IPS-18a (cell line): ENCODE measurements around the gene RNF5.
A peak's percentile ranks its signal among the peaks of the same experiment; 100 is the strongest.
"Not testable (repeated sequence)": the region's sequence is repeated elsewhere in the genome, so short reads cannot be mapped to it uniquely, and the experiment has no call there.

ENCODE experiments used
- H3K27ac ChIP-seq: one replicate; pipeline ENCODE4 v1.5.1; 2013; ENCODE audit warnings: low read length
- H3K27me3 ChIP-seq: one replicate; pipeline ENCODE4 v1.6.1; 2013; ENCODE audit warnings: mild to moderate bottlenecking, low read length; ENCODE audit not compliant: control insufficient read depth, insufficient read depth
- H3K36me3 ChIP-seq: one replicate; pipeline ENCODE4 v1.6.1; 2013; ENCODE audit warnings: low read depth, low read length; ENCODE audit not compliant: control insufficient read depth
- H3K4me1 ChIP-seq: one replicate; pipeline ENCODE4 v1.6.1; 2013; ENCODE audit warnings: low read depth, low read length; ENCODE audit not compliant: control insufficient read depth
- H3K4me3 ChIP-seq: one replicate; pipeline ENCODE4 v1.5.1; 2013; ENCODE audit warnings: low read length
- H3K9ac ChIP-seq: one replicate; pipeline ENCODE4 v1.6.1; 2013; ENCODE audit warnings: mild to moderate bottlenecking, low read length, moderate library complexity
- H3K9me3 ChIP-seq: one replicate; pipeline ENCODE4 v1.6.1; 2013; ENCODE audit warnings: low read depth, low read length; ENCODE audit not compliant: control insufficient read depth

RNF5 gene

GRCh38 chr6:32177788-32178546 lies at the start of gene RNF5:
Gene RNF5, plus strand, starts transcription at chr6:32178405. Its CDS starts 107 bp downstream, at chr6:32178512.
- Histone ChIP-seq H3K4me1 (peaks cover 21% of the 10 kb centered on the region), H3K27me3 (no peaks in the 10 kb centered on the region), H3K4me3 (peak within 1 kb of the TSS; percentile 81), H3K36me3 (peaks cover 15% of the 10 kb centered on the region), H3K9me3 (no peaks in the 10 kb centered on the region), H3K9ac (peak within 1 kb of the TSS; percentile 87), H3K27ac (peak within 1 kb of the TSS; percentile 97)

GRCh38 chr6:32128751-32129296 lies 49.4 kb upstream of the RNF5 start:
- peaks cover 7% of the 10 kb centered on the region for H3K4me1 ChIP-seq
- no peaks in the 10 kb centered on the region for H3K9me3 ChIP-seq
- peaks cover under 1% of the 10 kb centered on the region for H3K27me3 ChIP-seq
- H3K27ac ChIP-seq: no peak overlapping the region
- H3K4me3 ChIP-seq: peak overlapping the region; percentile 79
- peaks cover 6% of the 10 kb centered on the region for H3K36me3 ChIP-seq
- no peak overlapping the region for H3K9ac ChIP-seq

GRCh38 chr6:32129297-32130088 lies 48.7 kb upstream of the RNF5 start:
- peak overlapping the region; percentile 61 for H3K9ac ChIP-seq
- H3K36me3 ChIP-seq: peaks cover 6% of the 10 kb centered on the region
- H3K27ac ChIP-seq: peak overlapping the region; percentile 8

GRCh38 chr6:32131439-32131948 lies 46.7 kb upstream of the RNF5 start:
- no peak overlapping the region for H3K27ac ChIP-seq
- no peak overlapping the region for H3K9ac ChIP-seq
- no peaks in the 10 kb centered on the region for H3K9me3 ChIP-seq
- peaks cover 7% of the 10 kb centered on the region for H3K4me1 ChIP-seq
- H3K4me3 ChIP-seq: no peak overlapping the region
- H3K27me3 ChIP-seq: peaks cover 5% of the 10 kb centered on the region
- H3K36me3 ChIP-seq: no peaks in the 10 kb centered on the region

More at GRCh38 chr6:32129297-32130088, 48.7 kb upstream of the RNF5 start:
- no peaks in the 10 kb centered on the region for H3K9me3 ChIP-seq
- peaks cover 5% of the 10 kb centered on the region for H3K27me3 ChIP-seq
- H3K4me1 ChIP-seq: peaks cover 7% of the 10 kb centered on the region
- H3K4me3 ChIP-seq: peak overlapping the region; percentile 79

GRCh38 chr6:32132110-32132509 lies 46.1 kb upstream of the RNF5 start:
- Histone ChIP-seq H3K27ac (no peak overlapping the region), H3K27me3 (peaks cover 5% of the 10 kb centered on the region), H3K9ac (no peak overlapping the region), H3K4me3 (no peak overlapping the region), H3K9me3 (no peaks in the 10 kb centered on the region), H3K4me1 (peaks cover 7% of the 10 kb centered on the region), H3K36me3 (no peaks in the 10 kb centered on the region)

GRCh38 chr6:32133786-32134185 lies 44.4 kb upstream of the RNF5 start:
- H3K27ac ChIP-seq: no peak overlapping the region
- no peak overlapping the region for H3K4me3 ChIP-seq
- peaks cover 7% of the 10 kb centered on the region for H3K4me1 ChIP-seq

GRCh38 chr6:32137454-32137853 lies 40.8 kb upstream of the RNF5 start:
- no peaks in the 10 kb centered on the region for H3K9me3 ChIP-seq
- H3K4me3 ChIP-seq: no peak overlapping the region
- H3K36me3 ChIP-seq: no peaks in the 10 kb centered on the region
- H3K9ac ChIP-seq: no peak overlapping the region
- H3K4me1 ChIP-seq: no peaks in the 10 kb centered on the region
- peaks cover 5% of the 10 kb centered on the region for H3K27me3 ChIP-seq
- H3K27ac ChIP-seq: no peak overlapping the region

More at GRCh38 chr6:32133786-32134185, 44.4 kb upstream of the RNF5 start:
- Histone ChIP-seq H3K36me3 (no peaks in the 10 kb centered on the region), H3K9ac (no peak overlapping the region), H3K27me3 (peaks cover 5% of the 10 kb centered on the region), H3K9me3 (no peaks in the 10 kb centered on the region)

- Histone ChIP-seq H3K4me3 (no peak overlapping the region), H3K36me3 (no peaks in the 10 kb centered on the region), H3K27me3 (no peaks in the 10 kb centered on the region), H3K27ac (no peak overlapping the region), H3K9me3 (no peaks in the 10 kb centered on the region), H3K9ac (no peak overlapping the region), H3K4me1 (no peaks in the 10 kb centered on the region)
These were observed 38.6 kb upstream of the RNF5 start for GRCh38 chr6:32139590-32139989.

- H3K27me3 ChIP-seq: no peaks in the 10 kb centered on the region
- no peak overlapping the region for H3K9ac ChIP-seq
- no peak overlapping the region for H3K4me3 ChIP-seq
- H3K4me1 ChIP-seq: no peaks in the 10 kb centered on the region
- no peak overlapping the region for H3K27ac ChIP-seq
- no peaks in the 10 kb centered on the region for H3K36me3 ChIP-seq
- no peaks in the 10 kb centered on the region for H3K9me3 ChIP-seq
These were observed 37.7 kb upstream of the RNF5 start for GRCh38 chr6:32140420-32141046.

- not testable (repeated sequence) for H3K9ac ChIP-seq, H3K36me3 ChIP-seq, H3K4me1 ChIP-seq, H3K9me3 ChIP-seq, H3K27ac ChIP-seq, H3K4me3 ChIP-seq, H3K27me3 ChIP-seq
These were observed 34.0 kb upstream of the RNF5 start for GRCh38 chr6:32144238-32144637.

GRCh38 chr6:32146287-32146686 lies 31.9 kb upstream of the RNF5 start:
- H3K27ac ChIP-seq: no peak overlapping the region
- peaks cover 19% of the 10 kb centered on the region for H3K27me3 ChIP-seq
- H3K4me3 ChIP-seq: no peak overlapping the region
- peaks cover 9% of the 10 kb centered on the region for H3K4me1 ChIP-seq
- H3K9me3 ChIP-seq: no peaks in the 10 kb centered on the region
- no peak overlapping the region for H3K9ac ChIP-seq
- H3K36me3 ChIP-seq: no peaks in the 10 kb centered on the region
